ENCODE measurements around the gene NRN1L.

The NRN1L gene

DNA sequence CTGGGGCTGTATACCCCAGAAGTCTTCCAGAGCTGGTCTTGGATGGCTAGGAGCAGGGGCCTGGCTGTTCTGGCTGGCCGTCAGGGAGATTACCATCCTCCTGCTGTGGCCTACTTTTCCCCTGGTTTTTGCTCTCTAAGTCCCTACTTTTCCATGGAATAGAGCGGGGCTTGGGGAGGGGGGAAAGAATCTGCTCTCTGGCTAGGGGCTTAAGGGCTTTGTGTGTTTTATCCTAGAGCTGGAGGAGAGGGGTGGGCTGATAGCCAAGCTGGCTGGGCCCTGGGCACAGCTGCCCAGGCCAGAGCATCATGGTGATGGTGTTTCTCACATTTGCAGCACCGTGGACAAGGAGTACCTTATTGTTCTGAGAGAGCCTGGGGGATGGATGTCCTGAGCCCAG, 3.6 kb downstream of the NRN1L start:
- no peak for DNase-seq (ENCODE audit: extremely low spot score)
- TF ChIP-seq L3MBTL2 (conservative IDR thresholded peaks at IDR 0.05) (no peak), FOXK2 (IDR thresholded peaks at IDR 0.05) (no peak), FOXM1 (IDR thresholded peaks at IDR 0.05; ENCODE audit: borderline replicate concordance) (no peak), ZNF384 (IDR thresholded peaks at IDR 0.05) (no peak), LEF1 (IDR thresholded peaks at IDR 0.05; ENCODE audit: borderline replicate concordance) (no peak), NFRKB (IDR thresholded peaks at IDR 0.05) (no peak), BHLHE40 (IDR thresholded peaks at IDR 0.05; ENCODE audit: borderline replicate concordance) (no peak), CTBP1 (IDR thresholded peaks at IDR 0.05; ENCODE audit: borderline replicate concordance) (no peak), HDGF (IDR thresholded peaks at IDR 0.05; ENCODE audit: borderline replicate concordance) (no peak), ELF4 (IDR thresholded peaks at IDR 0.05) (no peak), FOXA1 (IDR thresholded peaks at IDR 0.05) (no peak), SP1 (IDR thresholded peaks at IDR 0.05) (no peak), ARNT (IDR thresholded peaks at IDR 0.05) (no peak)
- TF ChIP-seq, protein P1, sequence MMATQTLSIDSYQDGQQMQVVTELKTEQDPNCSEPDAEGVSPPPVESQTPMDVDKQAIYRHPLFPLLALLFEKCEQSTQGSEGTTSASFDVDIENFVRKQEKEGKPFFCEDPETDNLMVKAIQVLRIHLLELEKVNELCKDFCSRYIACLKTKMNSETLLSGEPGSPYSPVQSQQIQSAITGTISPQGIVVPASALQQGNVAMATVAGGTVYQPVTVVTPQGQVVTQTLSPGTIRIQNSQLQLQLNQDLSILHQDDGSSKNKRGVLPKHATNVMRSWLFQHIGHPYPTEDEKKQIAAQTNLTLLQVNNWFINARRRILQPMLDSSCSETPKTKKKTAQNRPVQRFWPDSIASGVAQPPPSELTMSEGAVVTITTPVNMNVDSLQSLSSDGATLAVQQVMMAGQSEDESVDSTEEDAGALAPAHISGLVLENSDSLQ (IDR thresholded peaks at IDR 0.05), result no peak
- CTCF ChIA-PET, result interaction anchor here (0.6 kb wide), 1 partner anchor 72 kb away, joined by 3 read pairs; no protein-coding TSS in a partner anchor
- POLR2A ChIA-PET, result interaction anchor here (0.9 kb wide), 1 partner anchor 10 kb away, joined by 3 read pairs; no protein-coding TSS in a partner anchor

DNA sequence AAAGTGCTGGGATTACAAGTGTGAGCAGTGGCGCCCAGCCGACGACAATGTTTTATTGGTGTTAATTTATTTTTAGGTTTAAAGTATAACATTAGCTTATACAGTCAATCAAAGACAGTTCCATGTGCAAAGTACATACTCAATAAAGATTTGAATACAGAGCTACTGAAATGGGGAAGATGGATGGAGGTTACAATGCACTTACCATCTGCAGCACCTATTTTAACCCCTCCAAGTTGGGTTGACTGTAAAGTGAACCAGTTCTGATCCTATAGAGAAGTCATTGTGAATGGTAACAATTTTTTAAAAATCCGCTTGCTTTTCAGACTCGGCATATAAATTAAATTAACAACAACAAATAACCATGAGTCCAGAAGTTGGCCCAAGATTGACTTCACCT, 7.7 kb downstream of the NRN1L start:
- ChIA-PET POLR2A (interaction anchor here (0.8 to 1.6 kb wide), 7 partner anchors 9 to 359 kb away, joined by 3 to 6 read pairs (median 4); no protein-coding TSS in a partner anchor), CTCF (no interaction called here)
- no peak for DNase-seq (ENCODE audit: extremely low spot score)
- TF ChIP-seq BHLHE40 (IDR thresholded peaks at IDR 0.05; ENCODE audit: borderline replicate concordance) (no peak), LEF1 (IDR thresholded peaks at IDR 0.05; ENCODE audit: borderline replicate concordance) (no peak), FOXM1 (IDR thresholded peaks at IDR 0.05; ENCODE audit: borderline replicate concordance) (no peak), HDGF (IDR thresholded peaks at IDR 0.05; ENCODE audit: borderline replicate concordance) (no peak), SP1 (IDR thresholded peaks at IDR 0.05) (no peak), ELF4 (IDR thresholded peaks at IDR 0.05) (no peak), TARDBP (IDR thresholded peaks at IDR 0.05) (no peak)

DNA sequence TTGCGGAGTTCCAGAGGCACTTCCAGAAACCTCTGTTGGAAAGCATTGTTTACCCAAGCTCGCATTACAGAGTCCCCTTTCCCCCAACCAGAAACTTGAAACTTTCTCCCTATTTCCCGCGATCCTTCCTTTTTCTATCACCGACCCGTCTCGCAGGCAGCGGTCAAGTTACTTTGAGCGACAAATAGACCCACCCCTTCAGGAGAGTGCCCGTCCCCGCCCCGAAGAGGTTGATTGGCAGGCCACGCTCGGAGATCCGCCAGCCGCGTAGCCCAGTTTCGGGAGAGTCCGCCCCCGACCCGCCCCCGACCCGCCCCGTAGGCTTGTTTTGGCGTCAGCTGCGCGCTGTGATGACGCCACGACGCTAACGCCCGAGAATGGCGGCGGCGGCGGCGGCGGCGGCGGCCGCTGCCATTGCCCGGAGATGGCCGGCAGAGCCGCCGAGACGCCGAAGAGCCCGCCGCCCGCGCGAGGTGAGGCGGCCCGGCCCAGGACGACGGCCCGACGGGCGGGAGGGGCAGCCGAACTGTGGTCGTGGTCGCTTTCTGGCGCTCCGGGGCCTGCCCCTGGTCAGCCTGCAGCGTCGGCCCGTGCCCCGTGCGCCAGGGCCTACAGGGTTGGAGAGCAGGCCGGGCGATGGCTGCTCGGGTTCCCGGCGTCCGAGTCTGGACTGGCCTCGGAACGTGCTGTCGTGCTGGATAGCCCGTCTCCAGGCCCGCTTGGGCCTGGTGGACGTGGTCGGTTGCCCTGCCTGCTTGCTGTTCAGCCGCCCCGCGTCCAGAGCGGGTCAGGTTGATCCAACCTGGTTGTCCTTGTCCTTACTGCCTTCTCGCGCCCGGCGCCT, 8.4 kb downstream of the NRN1L start, which contains the start of gene PSKH1:
TSS of gene PSKH1 (plus strand) at position 356 of the 844 bp plus-strand sequence. CDS start 15,496 bp downstream, outside the sequence.
- CTCF ChIA-PET, result no interaction called here
- DNase-seq (ENCODE audit: extremely low spot score), result peak; percentile 99
- TF ChIP-seq ARNT (IDR thresholded peaks at IDR 0.05) (no peak), LEF1 (IDR thresholded peaks at IDR 0.05; ENCODE audit: borderline replicate concordance) (no peak; the same call in 1 of the 2 replicates)
- TF ChIP-seq, protein P1 (IDR thresholded peaks at IDR 0.05), result peak; percentile 99
- POLR2A ChIA-PET, result interaction anchor here (0.8 to 1.6 kb wide), 9 partner anchors 9 to 360 kb away, joined by 3 to 6 read pairs (median 4); no protein-coding TSS in a partner anchor

DNA sequence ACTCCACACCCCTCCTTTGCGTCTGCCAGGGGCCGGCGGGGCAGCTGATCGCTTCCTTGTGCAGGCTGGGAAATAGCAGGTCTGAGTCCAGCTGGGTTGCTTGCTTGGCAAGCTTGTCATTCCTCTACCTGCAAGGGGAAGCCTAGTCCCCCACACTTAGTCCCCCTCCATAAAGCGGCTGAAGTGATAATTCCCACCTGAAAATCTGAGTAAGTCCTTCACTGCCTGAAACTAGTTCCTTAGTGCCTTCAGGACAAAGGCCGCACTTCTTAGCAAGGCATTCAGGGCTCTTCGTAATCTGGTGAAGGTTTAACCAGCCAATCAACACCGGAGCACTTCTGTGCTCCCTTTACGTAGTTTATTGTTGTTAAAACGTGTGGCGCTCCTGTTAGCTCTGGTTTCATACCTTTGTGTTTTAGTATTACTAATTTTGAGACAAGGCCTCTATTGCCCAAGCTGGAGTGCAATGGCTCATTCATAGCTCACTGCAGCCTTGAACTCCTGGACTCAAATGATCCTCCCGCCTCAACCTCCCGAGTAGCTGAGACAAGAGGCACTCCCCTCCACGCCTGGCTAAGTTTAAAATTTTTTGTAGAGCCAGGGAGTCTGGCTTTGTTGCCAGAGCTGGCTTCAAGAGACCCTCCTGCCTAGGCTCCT, 9.2 kb downstream of the NRN1L start:
- DNase-seq (ENCODE audit: extremely low spot score), result no peak
- TF ChIP-seq L3MBTL2 (conservative IDR thresholded peaks at IDR 0.05) (no peak), ELF4 (IDR thresholded peaks at IDR 0.05) (no peak), FOXM1 (IDR thresholded peaks at IDR 0.05; ENCODE audit: borderline replicate concordance) (no peak), NFRKB (IDR thresholded peaks at IDR 0.05) (no peak), ZNF384 (IDR thresholded peaks at IDR 0.05) (no peak), SUZ12 (IDR thresholded peaks at IDR 0.05) (no peak), FOXA1 (IDR thresholded peaks at IDR 0.05) (no peak), SP1 (IDR thresholded peaks at IDR 0.05) (no peak), CTBP1 (IDR thresholded peaks at IDR 0.05; ENCODE audit: borderline replicate concordance) (no peak), BHLHE40 (IDR thresholded peaks at IDR 0.05; ENCODE audit: borderline replicate concordance) (no peak)
- ChIA-PET CTCF (no interaction called here), POLR2A (interaction anchor here (0.9 to 1.4 kb wide), 4 partner anchors 12 to 48 kb away, joined by 3 to 5 read pairs (median 4); partner anchors contain the start of gene NUTF2)

DNA sequence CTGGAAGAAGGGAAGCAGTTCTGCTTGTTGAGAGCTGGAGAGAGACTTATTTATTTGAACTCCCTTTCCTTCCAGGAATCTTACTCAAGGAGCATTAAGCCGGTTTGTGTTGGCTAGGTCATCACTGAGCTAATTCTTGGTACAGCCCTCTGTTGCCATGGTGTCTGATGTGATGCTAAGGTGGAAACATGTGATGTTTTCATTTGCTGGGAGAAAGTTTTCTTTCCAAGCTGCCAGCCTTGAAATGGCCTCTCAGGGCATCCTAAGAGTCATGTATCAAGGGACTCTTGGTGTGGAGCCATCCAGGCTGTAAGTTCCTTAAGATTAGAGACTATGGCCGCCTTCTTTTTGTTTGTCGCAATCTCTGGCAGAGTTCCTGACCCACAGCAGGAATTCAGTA, 12.5 kb downstream of the NRN1L start:
- ChIA-PET CTCF (interaction anchor here (1.2 kb wide), 1 partner anchor 14 kb away, joined by 5 read pairs; no protein-coding TSS in a partner anchor), POLR2A (interaction anchor here (0.8 to 1.0 kb wide), 2 partner anchors 11 to 13 kb away, joined by 3 to 4 read pairs; partner anchors contain the start of gene NRN1L)
- TF ChIP-seq FOXA1 (IDR thresholded peaks at IDR 0.05) (no peak), ARNT (IDR thresholded peaks at IDR 0.05) (no peak), ELF4 (IDR thresholded peaks at IDR 0.05) (no peak)
- TF ChIP-seq, protein P1 (IDR thresholded peaks at IDR 0.05), result no peak
- DNase-seq (ENCODE audit: extremely low spot score), result no peak

DNA sequence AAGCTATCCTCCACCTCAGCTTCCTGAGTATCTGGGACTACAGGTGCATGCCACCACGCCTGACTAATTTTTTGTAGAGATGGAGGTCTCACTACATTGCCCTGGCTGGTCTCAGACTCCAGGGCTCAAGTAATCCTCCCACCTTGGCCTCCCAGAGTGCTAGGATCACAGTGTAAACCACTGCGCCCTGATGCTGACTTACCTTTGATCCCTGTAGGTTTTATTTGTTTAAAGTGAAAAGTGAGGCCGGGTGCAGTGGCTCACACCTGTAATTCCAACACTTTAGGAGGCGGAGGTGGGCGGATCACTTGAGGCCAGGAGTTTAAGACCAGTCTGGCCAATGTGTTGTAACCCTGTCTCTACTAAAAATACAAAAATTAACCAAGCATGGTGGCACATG, 17.0 kb downstream of the NRN1L start:
- TF ChIP-seq FOXA1 (IDR thresholded peaks at IDR 0.05), result no peak
- no peak for TF ChIP-seq SUZ12 (IDR thresholded peaks at IDR 0.05)
- TF ChIP-seq, protein P1 (IDR thresholded peaks at IDR 0.05), result no peak
- no peak for TF ChIP-seq NFRKB (IDR thresholded peaks at IDR 0.05)
- TF ChIP-seq ELF4 (IDR thresholded peaks at IDR 0.05), result no peak
- TF ChIP-seq BHLHE40 (IDR thresholded peaks at IDR 0.05; ENCODE audit: borderline replicate concordance), result no peak
- TF ChIP-seq L3MBTL2 (conservative IDR thresholded peaks at IDR 0.05), result no peak
- no peak for TF ChIP-seq SP1 (IDR thresholded peaks at IDR 0.05)
- TF ChIP-seq TARDBP (IDR thresholded peaks at IDR 0.05), result no peak
- no peak for TF ChIP-seq FOXM1 (IDR thresholded peaks at IDR 0.05; ENCODE audit: borderline replicate concordance)
- no peak for TF ChIP-seq LEF1 (IDR thresholded peaks at IDR 0.05; ENCODE audit: borderline replicate concordance)
- no peak for TF ChIP-seq HDGF (IDR thresholded peaks at IDR 0.05; ENCODE audit: borderline replicate concordance)
- TF ChIP-seq ZNF384 (IDR thresholded peaks at IDR 0.05), result no peak
- no peak for TF ChIP-seq CTBP1 (IDR thresholded peaks at IDR 0.05; ENCODE audit: borderline replicate concordance)
- ChIA-PET CTCF (no interaction called here), POLR2A (no interaction called here)
- DNase-seq (ENCODE audit: extremely low spot score), result no peak
